PC-3 (cell line): ENCODE measurements around the gene MSMO1.

Experiments
- CTCF ChIP-seq: fragments of 300-600 bp; sonication (generic); conservative IDR thresholded peaks from 2 replicates; pipeline ENCODE4 v1.5.1; 2017; ENCODE audit warnings: antibody characterized with exemption, low read depth, mild to moderate bottlenecking, low read length
- EZH2 ChIP-seq: fragments of 300-600 bp; sonication (generic); IDR thresholded peaks from one replicate; pipeline ENCODE4 v1.6.1; 2017; ENCODE audit warnings: antibody characterized with exemption, mild to moderate bottlenecking, low read length; ENCODE audit not compliant: unreplicated experiment
- EZH2phosphoT487 ChIP-seq: fragments of 300-600 bp; sonication (generic); IDR thresholded peaks from 2 replicates; pipeline ENCODE4 v1.6.1; 2018; ENCODE audit warnings: mild to moderate bottlenecking, antibody characterized with exemption, low read length, borderline replicate concordance

DNA sequence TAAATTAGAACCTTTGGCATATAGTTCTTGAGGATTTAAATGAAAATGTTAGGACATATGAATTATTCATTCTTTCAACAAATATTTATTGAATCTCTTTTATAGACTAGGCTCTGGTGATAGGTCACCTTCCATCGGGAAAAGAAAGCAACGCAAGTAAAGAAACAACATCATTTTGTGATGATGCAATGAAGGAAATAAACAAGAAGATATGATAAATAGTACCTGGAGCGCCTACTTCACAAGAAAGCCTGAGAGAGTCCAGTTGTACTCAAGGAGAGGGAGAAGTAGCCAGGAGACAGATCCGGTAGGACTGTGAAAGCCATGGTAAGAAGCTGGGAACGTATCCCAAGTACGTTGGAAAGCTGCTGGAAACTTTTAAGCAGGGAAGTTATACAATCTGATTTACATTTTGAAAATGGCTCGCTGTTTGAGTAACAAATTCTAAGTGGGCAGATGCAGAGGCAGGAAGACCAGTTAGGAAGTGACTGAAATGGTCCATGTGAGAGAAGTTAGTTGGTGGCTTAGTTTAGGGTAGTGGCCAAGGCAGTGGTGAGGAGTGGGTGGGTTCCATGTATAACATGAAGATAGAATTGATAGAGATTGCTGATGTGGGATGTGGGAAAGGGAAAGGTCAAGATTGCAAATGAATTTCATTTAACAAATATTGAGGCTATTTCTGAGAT lies 33.7 kb downstream of the MSMO1 start:
- TF ChIP-seq CTCF (no peak), EZH2 (no peak), EZH2phosphoT487 (no peak)
